ENCODE measurements around the gene SEMA3A.
"Not testable (repeated sequence)": the region's sequence is repeated elsewhere in the genome, so short reads cannot be mapped to it uniquely, and the experiment has no call there.

Gene SEMA3A

DNA sequence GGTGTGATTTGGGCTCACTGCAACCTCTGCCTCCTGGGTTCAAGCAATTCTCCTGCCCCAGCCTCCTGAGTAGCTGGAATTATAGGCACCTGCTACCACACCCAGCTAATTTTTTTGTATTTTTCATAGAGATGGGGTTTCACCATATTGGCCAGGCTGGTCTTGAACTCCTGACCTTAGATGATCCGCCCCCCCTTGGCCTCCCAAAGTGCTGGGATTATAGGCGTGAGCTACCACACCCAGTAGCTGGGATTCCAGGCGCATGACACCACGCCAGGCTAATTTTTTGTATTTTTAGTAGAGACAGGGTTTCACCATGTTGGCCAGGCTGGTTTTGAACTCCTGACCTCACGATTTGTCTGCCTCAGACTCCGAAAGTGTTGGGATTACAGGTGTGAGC is 20.2 kb upstream of the SEMA3A start:
- POLR2A ChIA-PET; DNase-seq; H3K4me1 ChIP-seq (ENCODE audit: control extremely low read depth in 1 of 4, control insufficient read depth in 4 of 4, insufficient read depth in 4 of 4, low read length in 3 of 4); CTCF ChIA-PET; H3K27ac ChIP-seq (ENCODE audit: insufficient read depth in 1 of 2, low read depth in 1 of 2, low read length in 2 of 2, poor library complexity in 1 of 2, severe bottlenecking in 2 of 2); H3K9me3 ChIP-seq (ENCODE audit: control extremely low read depth in 1 of 5, control insufficient read depth in 4 of 5, insufficient read depth in 2 of 5, low read depth in 1 of 5, low read length in 4 of 5); H3K36me3 ChIP-seq (ENCODE audit: control insufficient read depth in 4 of 4, insufficient read depth in 4 of 4, low read length in 3 of 4); H3K27me3 ChIP-seq (replicated peaks in 2 of 5; ENCODE audit: control insufficient read depth in 4 of 5, insufficient read depth in 5 of 5, low read length in 4 of 5); H3K4me3 ChIP-seq (ENCODE audit: control insufficient read depth in 1 of 7, extremely low read depth in 1 of 7, insufficient read depth in 4 of 7, low read depth in 2 of 7, low read length in 6 of 7): not testable (repeated sequence)
- WGBS (ENCODE audit: insufficient coverage) = 100% methylated on average over 2 of the region's 6 CpGs

DNA sequence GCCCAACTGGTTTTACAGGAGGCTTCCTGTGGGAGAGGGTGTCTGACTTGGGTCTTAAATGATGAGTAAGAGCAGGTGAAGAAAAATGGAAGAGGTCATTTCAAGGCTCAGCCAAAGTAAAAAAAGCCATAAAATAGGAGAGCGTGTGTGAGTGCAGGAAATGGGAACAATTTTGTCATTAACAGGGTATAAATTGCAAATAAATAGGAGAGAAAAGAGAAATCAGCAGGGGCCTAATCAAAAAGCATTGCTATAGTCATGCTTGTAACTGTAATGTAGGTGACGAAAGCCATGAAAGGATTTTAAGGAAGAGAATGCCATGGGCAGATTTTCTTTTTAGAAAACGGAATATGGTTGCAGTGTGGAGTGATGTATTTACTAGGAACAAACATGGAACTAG is 15.7 kb upstream of the SEMA3A start:
- no peaks in the 10 kb centered on the region for H3K36me3 ChIP-seq (ENCODE audit: control insufficient read depth in 4 of 4, insufficient read depth in 4 of 4, low read length in 3 of 4)
- CTCF ChIA-PET = no interaction called here

DNA sequence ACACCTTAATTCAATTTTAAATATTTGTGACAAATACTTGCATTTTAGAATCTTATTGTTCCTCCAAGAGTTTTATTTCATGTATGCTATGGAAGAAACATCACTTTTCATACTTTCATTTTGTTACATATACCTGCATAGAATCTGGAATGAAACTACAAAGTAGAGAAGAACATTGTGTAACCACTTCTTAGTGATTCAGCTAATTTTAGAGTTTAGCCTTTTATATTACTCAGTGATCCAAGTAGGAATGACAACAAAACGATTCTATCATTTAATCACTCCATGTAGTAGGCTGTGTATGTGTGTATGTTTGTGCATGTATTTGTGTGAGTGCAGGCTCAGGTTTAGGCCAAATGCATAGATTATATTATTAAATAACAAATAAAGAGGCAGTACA is 14.4 kb upstream of the SEMA3A start:
- Histone ChIP-seq H3K36me3 (ENCODE audit: control insufficient read depth in 4 of 4, insufficient read depth in 4 of 4, low read length in 3 of 4) (no peaks in the 10 kb centered on the region), H3K27ac (ENCODE audit: insufficient read depth in 1 of 2, low read depth in 1 of 2, low read length in 2 of 2, poor library complexity in 1 of 2, severe bottlenecking in 2 of 2) (no peak overlapping the region), H3K9me3 (ENCODE audit: control extremely low read depth in 1 of 5, control insufficient read depth in 4 of 5, insufficient read depth in 2 of 5, low read depth in 1 of 5, low read length in 4 of 5) (no peaks in the 10 kb centered on the region), H3K4me1 (ENCODE audit: control extremely low read depth in 1 of 4, control insufficient read depth in 4 of 4, insufficient read depth in 4 of 4, low read length in 3 of 4) (no peaks in the 10 kb centered on the region), H3K27me3 (replicated peaks in 2 of 5; ENCODE audit: control insufficient read depth in 4 of 5, insufficient read depth in 5 of 5, low read length in 4 of 5) (no peaks in the 10 kb centered on the region), H3K4me3 (ENCODE audit: control insufficient read depth in 1 of 7, extremely low read depth in 1 of 7, insufficient read depth in 4 of 7, low read depth in 2 of 7, low read length in 6 of 7) (no peak overlapping the region)
- ChIA-PET POLR2A (no interaction called here), CTCF (interaction anchor here (0.7 kb wide), 2 partner anchors 54 to 201 kb away, joined by 4 to 5 read pairs; no protein-coding TSS in a partner anchor)
- no CpG with 5 or more reads among the region's 1 CpG for WGBS (ENCODE audit: insufficient coverage)
- DNase-seq = no peak

More for the DNA sequence above, 15.7 kb upstream of the SEMA3A start:
- Histone ChIP-seq H3K27me3 (replicated peaks in 2 of 5; ENCODE audit: control insufficient read depth in 4 of 5, insufficient read depth in 5 of 5, low read length in 4 of 5) (no peaks in the 10 kb centered on the region), H3K27ac (ENCODE audit: insufficient read depth in 1 of 2, low read depth in 1 of 2, low read length in 2 of 2, poor library complexity in 1 of 2, severe bottlenecking in 2 of 2) (no peak overlapping the region), H3K4me3 (ENCODE audit: control insufficient read depth in 1 of 7, extremely low read depth in 1 of 7, insufficient read depth in 4 of 7, low read depth in 2 of 7, low read length in 6 of 7) (no peak overlapping the region), H3K9me3 (ENCODE audit: control extremely low read depth in 1 of 5, control insufficient read depth in 4 of 5, insufficient read depth in 2 of 5, low read depth in 1 of 5, low read length in 4 of 5) (no peaks in the 10 kb centered on the region), H3K4me1 (ENCODE audit: control extremely low read depth in 1 of 4, control insufficient read depth in 4 of 4, insufficient read depth in 4 of 4, low read length in 3 of 4) (no peaks in the 10 kb centered on the region)
- POLR2A ChIA-PET = no interaction called here
- no peak for DNase-seq
- 100% methylated on average over 2 of the region's 3 CpGs for WGBS (ENCODE audit: insufficient coverage)

DNA sequence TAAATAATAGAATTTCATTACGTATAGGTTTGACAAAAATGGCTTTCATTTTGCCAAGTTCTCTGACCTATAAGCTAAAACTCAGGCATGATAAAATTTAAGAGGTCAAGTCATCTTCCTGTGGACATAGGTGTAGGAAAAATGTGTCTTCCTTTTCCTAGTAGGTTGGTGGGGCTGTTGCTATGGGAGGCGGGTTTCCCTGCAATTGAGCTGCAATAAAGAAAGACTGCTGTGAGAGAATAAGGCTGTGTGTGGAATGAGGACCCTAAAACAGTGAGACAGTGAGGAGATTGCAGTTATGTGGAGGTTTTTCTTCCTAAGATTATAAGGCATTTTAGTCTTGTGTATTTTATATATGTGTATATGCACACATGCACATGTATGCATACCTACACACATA is 13.0 kb upstream of the SEMA3A start:
- Histone ChIP-seq H3K4me1 (ENCODE audit: control extremely low read depth in 1 of 4, control insufficient read depth in 4 of 4, insufficient read depth in 4 of 4, low read length in 3 of 4) (no peaks in the 10 kb centered on the region), H3K36me3 (ENCODE audit: control insufficient read depth in 4 of 4, insufficient read depth in 4 of 4, low read length in 3 of 4) (no peaks in the 10 kb centered on the region), H3K27me3 (replicated peaks in 2 of 5; ENCODE audit: control insufficient read depth in 4 of 5, insufficient read depth in 5 of 5, low read length in 4 of 5) (no peaks in the 10 kb centered on the region), H3K27ac (ENCODE audit: insufficient read depth in 1 of 2, low read depth in 1 of 2, low read length in 2 of 2, poor library complexity in 1 of 2, severe bottlenecking in 2 of 2) (no peak overlapping the region), H3K4me3 (ENCODE audit: control insufficient read depth in 1 of 7, extremely low read depth in 1 of 7, insufficient read depth in 4 of 7, low read depth in 2 of 7, low read length in 6 of 7) (no peak overlapping the region), H3K9me3 (ENCODE audit: control extremely low read depth in 1 of 5, control insufficient read depth in 4 of 5, insufficient read depth in 2 of 5, low read depth in 1 of 5, low read length in 4 of 5) (no peaks in the 10 kb centered on the region)
- no CpG with 5 or more reads among the region's 2 CpGs for WGBS (ENCODE audit: insufficient coverage)
- POLR2A ChIA-PET = no interaction called here
- CTCF ChIA-PET = no interaction called here
- DNase-seq = no peak

DNA sequence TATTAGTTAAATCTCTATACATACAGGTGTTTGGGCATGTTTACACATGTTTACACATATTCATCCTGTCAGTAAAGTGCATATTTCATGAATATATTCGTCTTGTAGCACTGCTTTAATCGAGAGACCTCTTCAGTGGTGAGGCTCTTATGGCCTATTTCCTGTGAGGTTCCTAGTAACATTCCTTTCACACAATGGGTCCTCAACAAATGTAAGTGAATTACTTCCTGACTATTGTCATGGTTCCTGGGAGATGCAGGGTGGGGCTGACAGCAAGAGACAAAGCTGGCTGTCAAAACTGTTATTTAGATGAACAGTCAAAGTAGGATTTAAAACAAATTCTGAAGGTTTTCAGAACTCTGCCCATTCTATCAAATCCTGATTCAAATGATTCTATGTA is 12.4 kb upstream of the SEMA3A start:
- no peak for DNase-seq
- CTCF ChIA-PET = no interaction called here
- H3K27ac ChIP-seq (ENCODE audit: insufficient read depth in 1 of 2, low read depth in 1 of 2, low read length in 2 of 2, poor library complexity in 1 of 2, severe bottlenecking in 2 of 2) = no peak overlapping the region
- H3K36me3 ChIP-seq (ENCODE audit: control insufficient read depth in 4 of 4, insufficient read depth in 4 of 4, low read length in 3 of 4) = no peaks in the 10 kb centered on the region
- H3K4me3 ChIP-seq (ENCODE audit: control insufficient read depth in 1 of 7, extremely low read depth in 1 of 7, insufficient read depth in 4 of 7, low read depth in 2 of 7, low read length in 6 of 7) = no peak overlapping the region
- WGBS (ENCODE audit: insufficient coverage) = 70% methylated on average over 2 of the region's 2 CpGs
- no peaks in the 10 kb centered on the region for H3K27me3 ChIP-seq (replicated peaks in 2 of 5; ENCODE audit: control insufficient read depth in 4 of 5, insufficient read depth in 5 of 5, low read length in 4 of 5)
- H3K4me1 ChIP-seq (ENCODE audit: control extremely low read depth in 1 of 4, control insufficient read depth in 4 of 4, insufficient read depth in 4 of 4, low read length in 3 of 4) = no peaks in the 10 kb centered on the region
- no peaks in the 10 kb centered on the region for H3K9me3 ChIP-seq (ENCODE audit: control extremely low read depth in 1 of 5, control insufficient read depth in 4 of 5, insufficient read depth in 2 of 5, low read depth in 1 of 5, low read length in 4 of 5)
- POLR2A ChIA-PET = no interaction called here

DNA sequence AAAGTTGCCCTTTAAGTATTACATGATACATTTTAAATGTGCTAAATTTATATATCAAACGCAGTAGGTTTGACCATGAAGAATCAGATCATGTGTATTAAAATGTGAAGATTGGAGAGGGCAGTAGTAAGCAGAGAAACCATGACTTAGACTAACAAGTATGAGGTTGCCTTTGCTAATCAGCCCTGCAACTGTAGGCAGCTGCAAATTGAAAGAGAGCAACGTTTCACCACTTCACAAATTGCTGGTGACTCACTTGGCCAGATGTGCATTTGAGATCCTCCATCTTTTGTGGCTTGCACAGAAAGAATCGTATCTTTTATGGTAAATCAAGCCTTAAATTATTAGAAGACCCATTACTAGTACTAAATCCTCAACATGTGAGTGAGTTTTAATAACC is 10.1 kb upstream of the SEMA3A start:
- CTCF ChIA-PET = no interaction called here
- WGBS (ENCODE audit: insufficient coverage) = 94% methylated on average over 3 of the region's 3 CpGs
- no peaks in the 10 kb centered on the region for H3K27me3 ChIP-seq (replicated peaks in 2 of 5; ENCODE audit: control insufficient read depth in 4 of 5, insufficient read depth in 5 of 5, low read length in 4 of 5)
- DNase-seq = no peak
- POLR2A ChIA-PET = no interaction called here
- H3K4me3 ChIP-seq (ENCODE audit: control insufficient read depth in 1 of 7, extremely low read depth in 1 of 7, insufficient read depth in 4 of 7, low read depth in 2 of 7, low read length in 6 of 7) = no peak overlapping the region
- no peaks in the 10 kb centered on the region for H3K36me3 ChIP-seq (ENCODE audit: control insufficient read depth in 4 of 4, insufficient read depth in 4 of 4, low read length in 3 of 4)
- H3K9me3 ChIP-seq (ENCODE audit: control extremely low read depth in 1 of 5, control insufficient read depth in 4 of 5, insufficient read depth in 2 of 5, low read depth in 1 of 5, low read length in 4 of 5) = no peaks in the 10 kb centered on the region
- no peak overlapping the region for H3K27ac ChIP-seq (ENCODE audit: insufficient read depth in 1 of 2, low read depth in 1 of 2, low read length in 2 of 2, poor library complexity in 1 of 2, severe bottlenecking in 2 of 2)
- no peaks in the 10 kb centered on the region for H3K4me1 ChIP-seq (ENCODE audit: control extremely low read depth in 1 of 4, control insufficient read depth in 4 of 4, insufficient read depth in 4 of 4, low read length in 3 of 4)

DNA sequence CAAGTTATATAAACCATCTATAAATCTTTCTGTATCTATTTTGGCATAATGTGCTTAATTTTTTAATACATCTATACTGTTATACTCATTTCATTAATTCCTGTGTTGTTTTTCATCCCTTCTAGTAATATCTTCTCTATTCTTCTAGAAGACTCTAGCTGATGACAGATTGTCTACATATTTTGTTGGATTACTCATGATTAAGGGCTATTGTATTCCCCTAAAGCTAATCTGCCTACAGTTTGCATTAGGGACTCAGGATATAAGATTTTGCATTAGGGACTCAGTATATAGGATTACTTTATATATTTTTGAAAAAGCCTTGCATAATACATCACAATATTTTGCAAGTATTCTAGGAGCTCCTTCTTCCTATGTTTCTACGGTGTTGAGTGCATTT is 8.3 kb upstream of the SEMA3A start:
- Histone ChIP-seq H3K27me3 (replicated peaks in 2 of 5; ENCODE audit: control insufficient read depth in 4 of 5, insufficient read depth in 5 of 5, low read length in 4 of 5) (no peaks in the 10 kb centered on the region), H3K4me3 (ENCODE audit: control insufficient read depth in 1 of 7, extremely low read depth in 1 of 7, insufficient read depth in 4 of 7, low read depth in 2 of 7, low read length in 6 of 7) (no peak overlapping the region), H3K9me3 (ENCODE audit: control extremely low read depth in 1 of 5, control insufficient read depth in 4 of 5, insufficient read depth in 2 of 5, low read depth in 1 of 5, low read length in 4 of 5) (no peaks in the 10 kb centered on the region), H3K4me1 (ENCODE audit: control extremely low read depth in 1 of 4, control insufficient read depth in 4 of 4, insufficient read depth in 4 of 4, low read length in 3 of 4) (no peaks in the 10 kb centered on the region), H3K27ac (ENCODE audit: insufficient read depth in 1 of 2, low read depth in 1 of 2, low read length in 2 of 2, poor library complexity in 1 of 2, severe bottlenecking in 2 of 2) (no peak overlapping the region), H3K36me3 (ENCODE audit: control insufficient read depth in 4 of 4, insufficient read depth in 4 of 4, low read length in 3 of 4) (no peaks in the 10 kb centered on the region)
- POLR2A ChIA-PET = no interaction called here
- CTCF ChIA-PET = no interaction called here
- WGBS (ENCODE audit: insufficient coverage) = no CpG with 5 or more reads among the region's 1 CpG
- no peak for DNase-seq

DNA sequence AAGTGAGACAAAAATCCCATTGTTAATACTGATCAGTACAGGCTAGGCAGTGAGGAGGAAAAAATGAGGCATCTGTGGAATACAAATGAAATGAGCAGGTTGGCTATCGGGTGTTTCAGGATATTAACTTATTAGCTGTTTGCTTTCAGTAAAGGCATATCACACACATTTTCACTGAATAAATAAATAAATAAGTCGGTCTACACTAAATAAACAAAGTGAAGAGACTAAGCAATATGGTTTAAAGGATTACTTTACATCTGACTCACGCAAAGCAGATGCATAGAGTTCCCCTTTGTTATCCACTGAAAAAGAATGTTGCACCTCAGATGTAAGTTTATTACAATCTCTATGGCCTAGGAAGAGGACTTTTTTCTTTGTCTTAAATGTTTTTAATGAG is 6.3 kb upstream of the SEMA3A start:
- WGBS (ENCODE audit: insufficient coverage) = 100% methylated on average over 2 of the region's 3 CpGs

More for the DNA sequence above, 6.3 kb upstream of the SEMA3A start:
- peak in 1 of 3 donors; percentile 5 for DNase-seq
- ChIA-PET POLR2A (no interaction called here), CTCF (no interaction called here)
- Histone ChIP-seq H3K36me3 (ENCODE audit: control insufficient read depth in 4 of 4, insufficient read depth in 4 of 4, low read length in 3 of 4) (no peaks in the 10 kb centered on the region), H3K9me3 (ENCODE audit: control extremely low read depth in 1 of 5, control insufficient read depth in 4 of 5, insufficient read depth in 2 of 5, low read depth in 1 of 5, low read length in 4 of 5) (no peaks in the 10 kb centered on the region), H3K4me3 (ENCODE audit: control insufficient read depth in 1 of 7, extremely low read depth in 1 of 7, insufficient read depth in 4 of 7, low read depth in 2 of 7, low read length in 6 of 7) (no peak overlapping the region), H3K27me3 (replicated peaks in 2 of 5; ENCODE audit: control insufficient read depth in 4 of 5, insufficient read depth in 5 of 5, low read length in 4 of 5) (no peaks in the 10 kb centered on the region), H3K27ac (ENCODE audit: insufficient read depth in 1 of 2, low read depth in 1 of 2, low read length in 2 of 2, poor library complexity in 1 of 2, severe bottlenecking in 2 of 2) (no peak overlapping the region), H3K4me1 (ENCODE audit: control extremely low read depth in 1 of 4, control insufficient read depth in 4 of 4, insufficient read depth in 4 of 4, low read length in 3 of 4) (no peaks in the 10 kb centered on the region)

Data from common myeloid progenitor, CD34-positive (primary cell).